ENCODE data around the gene FGF21.
"Not testable (repeated sequence)": the region's sequence is repeated elsewhere in the genome, so short reads cannot be mapped to it uniquely, and the experiment has no call there.

FGF21 gene

GRCh38 chr19:48755084-48755641 lies at the start of gene FGF21:
Gene FGF21 (plus strand): TSS chr19:48755524. CDS start chr19:48756237, 713 bp downstream.
- DNase-seq, result no peak

- no peak for DNase-seq
Observed at GRCh38 chr19:48708471-48708870, 46.9 kb upstream of the FGF21 start.

- no peak for DNase-seq
Observed at GRCh38 chr19:48711106-48711662, 44.1 kb upstream of the FGF21 start.

GRCh38 chr19:48713041-48713863 lies 42.1 kb upstream of the FGF21 start:
- DNase-seq, result peak; percentile 14

- DNase-seq, result peak; percentile 100
Observed at GRCh38 chr19:48713864-48714755, 41.2 kb upstream of the FGF21 start.

- no peak for DNase-seq
Observed at GRCh38 chr19:48714759-48715675, 40.3 kb upstream of the FGF21 start.

- DNase-seq, result no peak
Observed at GRCh38 chr19:48715681-48716171, 39.6 kb upstream of the FGF21 start.

GRCh38 chr19:48716562-48717291 lies 38.6 kb upstream of the FGF21 start:
- peak; percentile 9 for DNase-seq

GRCh38 chr19:48718106-48718505 lies 37.2 kb upstream of the FGF21 start:
- not testable (repeated sequence) for DNase-seq

- DNase-seq, result no peak
Observed at GRCh38 chr19:48718711-48719231, 36.6 kb upstream of the FGF21 start.

- no peak for DNase-seq
Observed at GRCh38 chr19:48719263-48720171, 35.8 kb upstream of the FGF21 start, which contains the start of gene MAMSTR. Gene MAMSTR (minus strand): TSS chr19:48719725. CDS start chr19:48719031, 694 bp downstream.

- DNase-seq, result no peak
Observed at GRCh38 chr19:48720251-48720612, 35.1 kb upstream of the FGF21 start.

- peak; percentile 99 for DNase-seq
Observed at GRCh38 chr19:48720613-48721296, 34.6 kb upstream of the FGF21 start.

GRCh38 chr19:48722196-48722708 lies 33.1 kb upstream of the FGF21 start:
- DNase-seq, result no peak

GRCh38 chr19:48724796-48725753 lies 30.2 kb upstream of the FGF21 start:
- DNase-seq, result peak; percentile 93

- DNase-seq, result no peak
Observed at GRCh38 chr19:48726556-48726955, 28.8 kb upstream of the FGF21 start.

- DNase-seq, result no peak
Observed at GRCh38 chr19:48728911-48729664, 26.2 kb upstream of the FGF21 start.
